H1 (cell line): ENCODE results near the gene NAV2. TPM values are rescaled to one million over a fixed set of nuclear protein-coding genes. Genes with fewer than 3 reads are reported as not detected.

Source experiments
- CTCF ChIA-PET: fragments of 300-600 bp; sonication (Branson Sonifier 250); formaldehyde crosslinking; loops from one replicate; lab custom pipeline; 2021; ENCODE audit not compliant: partially characterized antibody; lab: Charles Lee
- POLR2A ChIA-PET: fragments of 300-600 bp; sonication (Branson Sonifier 250); formaldehyde crosslinking; loops from one replicate; lab custom pipeline; 2021; ENCODE audit warnings: inconsistent platforms; ENCODE audit not compliant: partially characterized antibody; lab: Charles Lee
- DNase-seq, 2 experiments: peaks; one replicate each; pipeline versions ENCODE4 v3.0.0 to v3.0.0-alpha.2; 2010 to 2022; ENCODE audit warnings: low spot score in 2 of 2, low read depth in 1 of 2, mixed read lengths in 1 of 2
- FAIRE-seq: peaks from 2 replicates; lab custom pipeline; 2011; peaks lifted over from hg19 to GRCh38; lab: Jason Lieb, UNC
- H2AFZ ChIP-seq: 2 replicates; pipeline ENCODE4 v1.8.1; 2012; ENCODE audit warnings: low read length, inconsistent platforms
- H2AK5ac ChIP-seq: 2 replicates; pipeline ENCODE4 v1.6.1; 2013; ENCODE audit warnings: low read depth, low read length
- H2BK120ac ChIP-seq: replicated peaks from 2 replicates; pipeline ENCODE3; 2013; ENCODE audit warnings: low read depth, low read length, inconsistent platforms
- H2BK12ac ChIP-seq: 2 replicates; pipeline ENCODE4 v1.6.1; 2013; ENCODE audit warnings: low read depth, low read length
- H2BK15ac ChIP-seq: 2 replicates; pipeline ENCODE4 v1.6.1; 2013; ENCODE audit warnings: low read length
- H2BK20ac ChIP-seq: 2 replicates; pipeline ENCODE4 v1.6.1; 2013; ENCODE audit warnings: low read length
- H2BK5ac ChIP-seq: 2 replicates; pipeline ENCODE4 v1.6.1; 2013; ENCODE audit warnings: low read depth, low read length
- H3K14ac ChIP-seq: 2 replicates; pipeline ENCODE4 v1.6.1; 2013; ENCODE audit warnings: inconsistent platforms; ENCODE audit not compliant: insufficient read length
- H3K18ac ChIP-seq: 2 replicates; pipeline ENCODE4 v1.6.1; 2013; ENCODE audit warnings: low read length; ENCODE audit errors: extremely low read depth
- H3K23ac ChIP-seq: 2 replicates; pipeline ENCODE4 v1.6.1; 2013; ENCODE audit warnings: inconsistent platforms; ENCODE audit not compliant: insufficient read length
- H3K23me2 ChIP-seq: 2 replicates; pipeline ENCODE4 v1.6.1; 2013; ENCODE audit warnings: low read depth, low read length
- H3K27ac ChIP-seq: 2 replicates; pipeline ENCODE4 v1.6.1; 2011; ENCODE audit warnings: low read depth, low read length, inconsistent platforms
- H3K27me3 ChIP-seq, 4 experiments: replicated peaks in 1 of 4; 1 replicate in 1 of 4; 2 replicates in 3 of 4; pipeline versions ENCODE4 v1.6.1 to v1.8.1; 2011 to 2013; ENCODE audit warnings: low read length in 3 of 4, mild to moderate bottlenecking in 3 of 4, inconsistent platforms in 2 of 4, mixed read lengths in 2 of 4, moderate library complexity in 1 of 4; ENCODE audit not compliant: control insufficient read depth in 3 of 4, insufficient read depth in 3 of 4; ENCODE audit errors: extremely low read depth in 1 of 4
- H3K36me3 ChIP-seq, 4 experiments: 2 replicates each; pipeline versions ENCODE4 v1.6.1 to v1.8.1; 2011 to 2013; ENCODE audit warnings: mild to moderate bottlenecking in 4 of 4, low read length in 3 of 4, moderate library complexity in 2 of 4, control low read depth in 1 of 4, inconsistent platforms in 1 of 4; ENCODE audit not compliant: insufficient read depth in 4 of 4, control insufficient read depth in 2 of 4
- H3K4ac ChIP-seq: replicated peaks from 2 replicates; pipeline ENCODE3; 2013; ENCODE audit warnings: low read length, low read depth, mixed read lengths, inconsistent platforms; ENCODE audit not compliant: insufficient read length
- H3K4me1 ChIP-seq, 4 experiments: replicated peaks in 1 of 4; 1 replicate in 1 of 4; 2 replicates in 3 of 4; pipeline versions ENCODE4 v1.6.1 to v1.8.1; 2011 to 2013; ENCODE audit warnings: low read length in 3 of 4, inconsistent platforms in 2 of 4, mixed read lengths in 1 of 4; ENCODE audit not compliant: insufficient read depth in 4 of 4, control insufficient read depth in 3 of 4
- H3K4me2 ChIP-seq, 2 experiments: 2 replicates each; pipeline versions ENCODE4 v1.6.1 to v1.8.1; 2011 to 2013; ENCODE audit warnings: low read depth in 2 of 2, low read length in 2 of 2, control low read depth in 1 of 2, inconsistent platforms in 1 of 2, mild to moderate bottlenecking in 1 of 2; ENCODE audit not compliant: insufficient read depth in 1 of 2
- H3K4me3 ChIP-seq, 4 experiments: fragments of 200-600, 300-600 bp in 1 of 4; sonication (generic), shearing (Covaris generic), sonication (Bioruptor Twin) in 1 of 4; 2 replicates each; pipeline versions ENCODE4 v1.5.1 to v1.8.1; 2011 to 2016; ENCODE audit warnings: low read length in 4 of 4, low read depth in 3 of 4, control low read depth in 2 of 4, inconsistent platforms in 2 of 4, mild to moderate bottlenecking in 2 of 4, mixed read lengths in 1 of 4, moderate library complexity in 1 of 4; ENCODE audit not compliant: insufficient read depth in 2 of 4; ENCODE audit errors: extremely low read depth in 1 of 4
- H3K56ac ChIP-seq: replicated peaks from 2 replicates; pipeline ENCODE3; 2013; ENCODE audit warnings: low read depth, mild to moderate bottlenecking, mixed read lengths, low read length, inconsistent platforms; ENCODE audit not compliant: insufficient read length
- H3K79me1 ChIP-seq: 2 replicates; pipeline ENCODE4 v1.6.1; 2013; ENCODE audit warnings: low read depth, low read length, control low read depth
- H3K79me2 ChIP-seq, 2 experiments: 2 replicates each; pipeline versions ENCODE4 v1.6.1 to v1.8.1; 2012 to 2013; ENCODE audit warnings: low read length in 2 of 2, mild to moderate bottlenecking in 2 of 2, inconsistent platforms in 1 of 2; ENCODE audit not compliant: insufficient read depth in 2 of 2, control insufficient read depth in 1 of 2
- H3K9ac ChIP-seq, 4 experiments: replicated peaks in 1 of 4; 1 replicate in 1 of 4; 2 replicates in 3 of 4; pipeline versions ENCODE4 v1.6.1 to v1.8.1; 2011 to 2013; ENCODE audit warnings: low read depth in 3 of 4, low read length in 3 of 4, control low read depth in 2 of 4, mild to moderate bottlenecking in 2 of 4, moderate library complexity in 2 of 4, inconsistent platforms in 1 of 4; ENCODE audit errors: extremely low read depth in 1 of 4
- H3K9me3 ChIP-seq, 2 experiments: 2 replicates each; pipeline versions ENCODE4 v1.6.1 to v1.8.1; 2012 to 2013; ENCODE audit warnings: mild to moderate bottlenecking in 2 of 2, moderate library complexity in 2 of 2, control low read depth in 1 of 2, inconsistent platforms in 1 of 2, low read depth in 1 of 2, low read length in 1 of 2, mixed read lengths in 1 of 2; ENCODE audit not compliant: insufficient read depth in 2 of 2
- H4K20me1 ChIP-seq, 2 experiments: replicated peaks in 1 of 2; 2 replicates each; pipeline versions ENCODE3 to v1.8.1; 2011 to 2013; ENCODE audit warnings: inconsistent platforms in 2 of 2, low read length in 2 of 2, mild to moderate bottlenecking in 1 of 2; ENCODE audit not compliant: insufficient read depth in 2 of 2, control insufficient read depth in 1 of 2
- H4K5ac ChIP-seq: 2 replicates; pipeline ENCODE4 v1.6.1; 2013; ENCODE audit warnings: low read length, low read depth, mixed read lengths, inconsistent platforms; ENCODE audit not compliant: insufficient read length
- H4K8ac ChIP-seq: 2 replicates; pipeline ENCODE4 v1.8.0; 2013; ENCODE audit warnings: mild to moderate bottlenecking, moderate library complexity, low read length, inconsistent platforms; ENCODE audit not compliant: insufficient read depth; ENCODE audit errors: extremely low read depth
- H4K91ac ChIP-seq: replicated peaks from 2 replicates; pipeline ENCODE3; 2013; ENCODE audit warnings: low read length, mixed read lengths, inconsistent platforms; ENCODE audit not compliant: insufficient read length
- BCL11A ChIP-seq, 2 experiments: IDR thresholded peaks; one replicate each; pipeline ENCODE4 v1.6.1; 2011; ENCODE audit warnings: low read depth in 2 of 2, low read length in 2 of 2, mild to moderate bottlenecking in 2 of 2
- CBX5 ChIP-seq: fragments of 300-800, 300-1000 bp; sonication (generic); IDR thresholded peaks from 2 replicates; pipeline ENCODE4 v1.7.1; 2016; ENCODE audit warnings: antibody characterized with exemption, low read length, low read depth
- CEBPB ChIP-seq: IDR thresholded peaks from 2 replicates; pipeline ENCODE4 v1.6.1; 2012; ENCODE audit warnings: low read depth, low read length
- EGR1 ChIP-seq: IDR thresholded peaks from 2 replicates; pipeline ENCODE4 v1.6.1; 2011; ENCODE audit warnings: low read depth, low read length, borderline replicate concordance
- FOSL1 ChIP-seq: IDR thresholded peaks from 2 replicates; pipeline ENCODE4 v1.6.1; 2011; ENCODE audit warnings: mild to moderate bottlenecking, low read depth, low read length, moderate library complexity; ENCODE audit not compliant: insufficient read depth
- GTF2F1 ChIP-seq: IDR thresholded peaks from 2 replicates; pipeline ENCODE4 v1.6.1; 2012; ENCODE audit warnings: low read depth, low read length, improper control_type of control experiment, borderline replicate concordance
- HDAC6 ChIP-seq: IDR thresholded peaks from one replicate; pipeline ENCODE4 v1.7.1; 2012; ENCODE audit warnings: low read depth, mild to moderate bottlenecking, inconsistent platforms, low read length, moderate library complexity
- PHF8 ChIP-seq: fragments of 200-600 bp; sonication (generic); conservative IDR thresholded peaks from 2 replicates; pipeline ENCODE4 v1.7.1; 2012; ENCODE audit warnings: low read depth, mild to moderate bottlenecking, inconsistent platforms, low read length, moderate library complexity
- POLR2AphosphoS5 ChIP-seq: IDR thresholded peaks from 2 replicates; pipeline ENCODE4 v1.6.1; 2011; ENCODE audit warnings: low read depth, low read length
- RFX5 ChIP-seq: IDR thresholded peaks from 2 replicates; pipeline ENCODE4 v1.6.1; 2011; ENCODE audit warnings: low read depth, low read length, improper control_type of control experiment, borderline replicate concordance
- TAF1 ChIP-seq: IDR thresholded peaks from 2 replicates; pipeline ENCODE4 v1.6.1; 2011; ENCODE audit warnings: mild to moderate bottlenecking, low read depth, low read length
- TEAD4 ChIP-seq: IDR thresholded peaks from 2 replicates; pipeline ENCODE4 v1.6.1; 2012; ENCODE audit warnings: low read depth, low read length, inconsistent platforms, mixed read lengths
- WGBS, 2 experiments: shearing (Covaris generic) in 1 of 2; methylation state at CpG; one replicate each; pipeline versions ENCODE4 v1.1.6 to v1.1.7; 2013 to 2015; ENCODE audit warnings: low lambda C conversion rate in 2 of 2, mixed read lengths in 2 of 2, inconsistent platforms in 1 of 2, low coverage in 1 of 2, missing lambda C conversion rate in 1 of 2; ENCODE audit not compliant: insufficient replicate concordance in 2 of 2, insufficient coverage in 1 of 2, insufficient read length in 1 of 2; ENCODE audit errors: extremely low coverage in 1 of 2, missing lambda C conversion rate in 1 of 2; 5-methylcytosine and 5-hydroxymethylcytosine counted together
- polyA plus RNA-seq, 7 experiments: library from polyadenylated mRNA; depleted of rRNA in 3 of 7; stranded (reverse) in 5 of 7; unstranded in 2 of 7; fragments of >200 nt in 5 of 7; fragments of 200-250 nt in 2 of 7; gene quantifications; 1 replicate in 5 of 7; 2 replicates in 1 of 7; 4 replicates in 1 of 7; pipeline versions ENCODE4 v1.2.1 to v1.2.3, GENCODE V29; 2011 to 2013; ENCODE audit warnings: missing spikeins in 2 of 7, mixed read lengths in 2 of 7
- total RNA-seq: library from RNA; stranded (reverse); fragmentation: NEBNext Ultra II Directional; extraction: Animal tissue kit (Norgen Biotek cat#: 25700); gene quantifications from 2 replicates; pipeline ENCODE4 v1.2.1, GENCODE V29; 2021

The NAV2 gene
- total and polyA plus RNA-seq, 2 of the 8 experiments (the other 6 are each of a cell fraction or from before 2014, with no cell fraction given) = 35.6 to 73.6 TPM

DNA sequence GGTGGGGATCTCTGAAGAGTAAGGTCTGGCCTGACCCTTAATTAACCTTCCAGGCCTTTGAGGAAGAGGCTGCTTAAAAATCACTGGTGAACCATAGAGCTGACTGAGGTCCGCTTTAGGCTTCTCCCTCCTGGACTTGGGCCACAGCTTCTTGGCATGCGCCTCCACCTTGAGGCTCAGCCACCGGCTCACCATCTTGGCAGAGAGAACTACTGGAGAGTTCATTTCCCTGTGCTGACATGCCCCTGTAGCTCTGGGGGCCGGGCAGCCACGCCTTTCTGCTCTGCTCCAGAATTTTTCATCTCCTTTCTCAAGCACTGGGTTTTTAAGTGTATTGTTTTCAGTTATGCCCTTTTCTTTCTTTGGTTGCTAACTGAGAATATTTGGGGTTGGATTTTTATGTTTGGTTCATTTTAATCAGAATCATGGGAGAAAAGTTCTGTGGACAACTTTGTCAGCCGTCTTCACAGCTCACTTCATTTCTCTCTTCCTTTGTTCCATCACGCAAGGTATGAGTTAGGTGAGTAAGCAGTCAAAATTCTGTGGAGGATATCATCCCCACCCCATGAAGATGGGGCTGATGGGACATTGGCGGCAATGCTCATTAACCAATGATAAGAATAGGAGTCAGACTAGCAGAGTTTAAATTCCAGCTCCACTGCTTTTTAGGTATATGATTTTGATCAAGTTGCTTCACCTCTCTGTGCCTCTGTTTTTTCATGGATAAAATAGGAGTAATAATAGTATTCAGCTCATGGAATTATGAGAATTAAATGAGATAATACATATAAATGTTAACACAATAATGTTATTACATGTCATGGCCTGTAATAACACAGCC lies 343.7 kb downstream of the NAV2 start:
- H3K36me3 ChIP-seq = peaks cover 26 to 88% (median 67%) of the 10 kb centered on the region in 4 experiments
- DNase-seq (no peak), FAIRE-seq (no peak)
- 93% methylated on average over 8 of the region's 8 CpGs; no CpG with 5 or more reads in 1 of the 2 experiments for WGBS, 2 experiments
- H3K18ac ChIP-seq = no peak overlapping the region
- no peak overlapping the region for H2AK5ac ChIP-seq
- H3K56ac ChIP-seq = no peak overlapping the region
- no peak overlapping the region for H3K14ac ChIP-seq
- H2AFZ ChIP-seq = no peak overlapping the region
- no peak overlapping the region for H2BK15ac ChIP-seq
- H2BK20ac ChIP-seq = no peak overlapping the region
- H2BK12ac ChIP-seq = no peak overlapping the region
- no peak overlapping the region for H3K4ac ChIP-seq
- no peak overlapping the region for H3K27ac ChIP-seq
- no peak overlapping the region for H4K8ac ChIP-seq
- H3K79me2 ChIP-seq = no peaks in the 10 kb centered on the region
- peaks cover 2 to 4% of the 10 kb centered on the region in 2 experiments for H4K20me1 ChIP-seq
- no peak overlapping the region for H4K91ac ChIP-seq
- TF ChIP-seq TAF1 = no peak
- no peak for TF ChIP-seq CEBPB
- TF ChIP-seq GTF2F1 = no peak
- TF ChIP-seq POLR2AphosphoS5 = no peak
- TF ChIP-seq TEAD4 = no peak
- TF ChIP-seq HDAC6 = no peak
- no peak for TF ChIP-seq BCL11A (IDR thresholded peaks at IDR 0.05; ENCODE audit: low read depth in 2 of 2, low read length in 2 of 2)
- TF ChIP-seq RFX5 = no peak
- TF ChIP-seq PHF8 = no peak
- TF ChIP-seq CBX5 = no peak
- TF ChIP-seq EGR1 = no peak
- TF ChIP-seq FOSL1 = no peak
- H3K9ac ChIP-seq = no peak overlapping the region
- ChIA-PET POLR2A (interaction anchor here (0.9 kb wide), 1 partner anchor 27 kb away, joined by 3 read pairs; no protein-coding TSS in a partner anchor), CTCF (interaction anchor here (0.6 to 5.6 kb wide), 16 partner anchors 10 to 255 kb away, joined by 3 to 28 read pairs (median 4); no protein-coding TSS in a partner anchor)
- peaks cover 0 to 1% (median under 1%) of the 10 kb centered on the region in 4 experiments; a peak in 2 of 7 replicates for H3K4me1 ChIP-seq
- no peak overlapping the region for H3K23ac ChIP-seq
- H2BK120ac ChIP-seq = no peak overlapping the region
- no peaks in the 10 kb centered on the region; the same call in 1 of the 2 replicates for H3K79me1 ChIP-seq
- no peaks in the 10 kb centered on the region for H3K27me3 ChIP-seq
- H3K4me2 ChIP-seq = no peak overlapping the region
- no peaks in the 10 kb centered on the region for H3K23me2 ChIP-seq
- no peak overlapping the region for H4K5ac ChIP-seq
- no peaks in the 10 kb centered on the region for H3K9me3 ChIP-seq
- no peak overlapping the region for H3K4me3 ChIP-seq
- no peak overlapping the region for H2BK5ac ChIP-seq
